SK-N-SH (cell line): ENCODE results near the gene MLXIP. TPM values are rescaled to one million over a fixed set of nuclear protein-coding genes. Genes with fewer than 3 reads are reported as not detected.

Experiments used
- CTCF ChIA-PET: fragments of 300-600, 350-600 bp; formaldehyde crosslinking; extraction: SDS; loops from one replicate; lab custom pipeline; 2021; lab: Yijun Ruan, JAX
- POLR2A ChIA-PET: fragments of 350-600 bp; sonication (Branson Sonifier 250); formaldehyde crosslinking; extraction: SDS; loops from one replicate; lab custom pipeline; 2020; ENCODE audit warnings: antibody characterized with exemption, inconsistent platforms; lab: Yijun Ruan, JAX
- DNase-seq: peaks from one replicate; pipeline ENCODE4 v3.0.0; 2012
- H2AFZ ChIP-seq: fragments of 200-600 bp; sonication (generic); 2 replicates; pipeline ENCODE4 v1.8.1; 2016; ENCODE audit warnings: antibody characterized with exemption, mild to moderate bottlenecking, low read depth
- H3F3A ChIP-seq: fragments of 200-600 bp; sonication (generic); replicated peaks from 2 replicates; pipeline ENCODE3; 2016; ENCODE audit warnings: antibody characterized with exemption, mild to moderate bottlenecking; ENCODE audit not compliant: insufficient read depth
- H3K27ac ChIP-seq, 2 experiments: fragments of 200-500 bp in 1 of 2; fragments of 200-600 bp in 1 of 2; sonication (Bioruptor generic) in 1 of 2; sonication (generic), shearing (Covaris generic) in 1 of 2; 2 replicates each; pipeline versions ENCODE4 v1.5.1 to v1.6.1; 2014 to 2016; ENCODE audit warnings: low read depth in 2 of 2, inconsistent platforms in 1 of 2, low read length in 1 of 2, mild to moderate bottlenecking in 1 of 2, mixed read lengths in 1 of 2
- H3K27me3 ChIP-seq: fragments of 200-600 bp; sonication (generic), shearing (Covaris generic); 2 replicates; pipeline ENCODE4 v1.6.1; 2016; ENCODE audit warnings: mixed run types; ENCODE audit not compliant: insufficient read depth
- H3K36me3 ChIP-seq, 2 experiments: fragments of 200-500 bp in 1 of 2; fragments of 200-600 bp in 1 of 2; sonication (Bioruptor generic) in 1 of 2; sonication (generic) in 1 of 2; replicated peaks in 1 of 2; 2 replicates each; pipeline versions ENCODE3 to v1.5.1; 2014 to 2016; ENCODE audit warnings: low read length in 1 of 2, mild to moderate bottlenecking in 1 of 2; ENCODE audit not compliant: insufficient read depth in 2 of 2, control insufficient read depth in 1 of 2
- H3K4me1 ChIP-seq, 2 experiments: fragments of 200-500 bp in 1 of 2; fragments of 200-600 bp in 1 of 2; sonication (Bioruptor generic) in 1 of 2; sonication (generic), shearing (Covaris generic) in 1 of 2; 2 replicates each; pipeline versions ENCODE4 v1.5.1 to v1.6.1; 2014 to 2016; ENCODE audit warnings: low read depth in 1 of 2, low read length in 1 of 2, mixed run types in 1 of 2; ENCODE audit not compliant: insufficient read depth in 2 of 2, control insufficient read depth in 1 of 2
- H3K4me2 ChIP-seq: fragments of 200-600 bp; sonication (generic), shearing (Covaris generic); 2 replicates; pipeline ENCODE4 v1.6.1; 2017; ENCODE audit warnings: mixed run types
- H3K4me3 ChIP-seq, 2 experiments: fragments of 200-500 bp in 1 of 2; fragments of 200-600 bp in 1 of 2; sonication (Bioruptor generic) in 1 of 2; sonication (generic), shearing (Covaris generic) in 1 of 2; 2 replicates each; pipeline versions ENCODE4 v1.5.1 to v1.8.1; 2014 to 2016; ENCODE audit warnings: low read depth in 2 of 2, inconsistent platforms in 1 of 2, low read length in 1 of 2, mild to moderate bottlenecking in 1 of 2, mixed read lengths in 1 of 2, moderate library complexity in 1 of 2
- H3K79me2 ChIP-seq: fragments of 200-600 bp; sonication (generic); 2 replicates; pipeline ENCODE4 v1.8.1; 2017; ENCODE audit warnings: mild to moderate bottlenecking; ENCODE audit not compliant: insufficient read depth
- H3K9ac ChIP-seq: fragments of 200-600 bp; sonication (generic); 2 replicates; pipeline ENCODE4 v1.6.1; 2017; ENCODE audit warnings: mixed run types
- H3K9me2 ChIP-seq: fragments of 200-600 bp; sonication (generic); 2 replicates; pipeline ENCODE4 v1.6.1; 2017; ENCODE audit warnings: mixed run types
- H3K9me3 ChIP-seq: fragments of 200-600 bp; sonication (generic); 2 replicates; pipeline ENCODE4 v1.6.1; 2017; ENCODE audit warnings: mixed run types, mild to moderate bottlenecking, moderate library complexity
- H4K20me1 ChIP-seq: fragments of 200-600 bp; sonication (generic); 2 replicates; pipeline ENCODE4 v1.6.1; 2017; ENCODE audit warnings: mild to moderate bottlenecking, mixed run types; ENCODE audit not compliant: insufficient read depth
- EP300 ChIP-seq, 2 experiments: IDR thresholded peaks; 2 replicates each; pipeline versions ENCODE4 v1.4.0 to v1.6.1; 2012; ENCODE audit warnings: borderline replicate concordance in 1 of 2, low read depth in 1 of 2, low read length in 1 of 2
- FOSL2 ChIP-seq: IDR thresholded peaks from 2 replicates; pipeline ENCODE4 v1.4.0; 2012; ENCODE audit warnings: low read depth, mild to moderate bottlenecking, moderate library complexity, borderline replicate concordance
- MXI1 ChIP-seq: IDR thresholded peaks from 2 replicates; pipeline ENCODE4 v1.6.1; 2012; ENCODE audit warnings: mild to moderate bottlenecking, low read depth, low read length, improper control_type of control experiment
- NFIC ChIP-seq: IDR thresholded peaks from 2 replicates; pipeline ENCODE4 v1.4.0; 2012; ENCODE audit warnings: borderline replicate concordance
- RAD21 ChIP-seq: IDR thresholded peaks from 2 replicates; pipeline ENCODE4 v1.6.1; 2012; ENCODE audit warnings: mild to moderate bottlenecking, low read length
- SIN3A ChIP-seq: IDR thresholded peaks from 2 replicates; pipeline ENCODE4 v1.6.1; 2012; ENCODE audit warnings: low read depth, mild to moderate bottlenecking, low read length, moderate library complexity, borderline replicate concordance
- TAF1 ChIP-seq: IDR thresholded peaks from 2 replicates; pipeline ENCODE4 v1.6.1; 2012; ENCODE audit warnings: low read depth, mild to moderate bottlenecking, low read length, moderate library complexity, borderline replicate concordance
- WGBS: methylation state at CpG from one replicate; pipeline ENCODE4 v1.1.6; 2017; ENCODE audit warnings: low lambda C conversion rate; 5-methylcytosine and 5-hydroxymethylcytosine counted together
- polyA plus RNA-seq, 3 experiments: library from polyadenylated mRNA; depleted of rRNA; stranded (reverse); fragments of >200 nt; gene quantifications; 2 replicates each; pipeline ENCODE4 v1.2.3, GENCODE V29; 2012
- TF ChIP-seq, protein P1 (sequence below): fragments of 150-350 bp; IDR thresholded peaks from 2 replicates; pipeline ENCODE4 v1.6.1; 2016; ENCODE audit warnings: mild to moderate bottlenecking, low read depth, low read length
- TF ChIP-seq, protein P2 (sequence below): fragments of 150-350 bp; IDR thresholded peaks from 2 replicates; pipeline ENCODE4 v1.6.1; 2017; ENCODE audit warnings: antibody characterized with exemption, low read length, low read depth, borderline replicate concordance
- TF ChIP-seq, protein P3 (sequence below): IDR thresholded peaks from 2 replicates; pipeline ENCODE4 v1.4.0; 2012; ENCODE audit warnings: low read depth, borderline replicate concordance
- TF ChIP-seq, protein P4 (sequence below): IDR thresholded peaks from 2 replicates; pipeline ENCODE4; 2012
- TF ChIP-seq, protein P5 (sequence below): IDR thresholded peaks from 2 replicates; pipeline ENCODE4 v1.6.1; 2012; ENCODE audit warnings: mild to moderate bottlenecking, low read depth, low read length, moderate library complexity
- TF ChIP-seq, protein P6 (sequence below): IDR thresholded peaks from 2 replicates; pipeline ENCODE4 v1.4.0; 2012; ENCODE audit warnings: low read depth, borderline replicate concordance

Gene MLXIP
- polyA plus RNA-seq, 1 of the 3 experiments (the other 2 are of a cell fraction): 11.0 TPM

DNA sequence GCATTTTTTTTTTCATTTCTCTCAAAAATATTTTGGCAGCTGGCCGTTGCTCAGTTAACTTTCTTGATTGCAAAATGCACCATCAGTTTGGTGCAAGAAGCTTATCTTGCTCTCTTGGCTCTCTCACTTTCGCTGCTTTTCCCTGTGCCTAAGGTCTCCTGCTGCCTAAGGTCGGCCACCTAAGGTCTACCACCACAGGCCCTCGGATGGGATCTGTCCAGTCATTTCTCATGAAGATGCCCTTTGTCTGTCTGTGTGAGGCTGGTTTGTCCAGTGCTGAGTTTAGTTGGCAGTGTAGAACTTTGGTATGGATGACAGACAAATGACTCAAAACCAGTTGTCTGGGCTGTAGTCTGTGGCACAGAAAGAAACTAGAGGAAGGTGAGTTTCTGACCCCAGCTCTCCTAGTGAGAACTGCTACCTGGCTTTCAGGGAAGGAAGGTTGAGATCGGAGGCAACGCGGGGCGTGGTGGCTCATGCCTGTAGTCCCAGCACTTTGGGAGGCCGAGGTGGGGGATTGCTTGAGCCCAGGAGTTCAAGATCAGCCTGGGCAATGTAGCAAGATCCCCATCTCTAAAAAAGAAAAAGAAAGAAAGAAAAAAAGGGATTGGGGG is 2.6 kb downstream of the MLXIP start:
- Histone ChIP-seq H4K20me1 (peaks cover 29% of the 10 kb centered on the region), H3K9me3 (no peaks in the 10 kb centered on the region), H3K27me3 (no peaks in the 10 kb centered on the region), H3K9me2 (no peaks in the 10 kb centered on the region), H3K36me3 (peaks cover 9 to 11% of the 10 kb centered on the region in 2 experiments), H2AFZ (no peak overlapping the region), H3K4me1 (peaks cover 15 to 32% of the 10 kb centered on the region in 2 experiments), H3K4me2 (peak overlapping the region; percentile 92), H3K4me3 (peak overlapping the region; percentile 73 to 74), H3K27ac (peak overlapping the region; percentile 64 to 84), H3F3A (peaks cover 29% of the 10 kb centered on the region), H3K79me2 (peaks cover 74% of the 10 kb centered on the region), H3K9ac (peak overlapping the region; percentile 73; the same call in 1 of the 2 replicates)
- WGBS: 56% methylated on average over 9 of the region's 9 CpGs
- no peak for DNase-seq
- CTCF ChIA-PET: interaction anchor here (0.6 to 2.2 kb wide), 8 partner anchors 9 to 46 kb away, joined by 3 to 22 read pairs (median 4); no protein-coding TSS in a partner anchor
- POLR2A ChIA-PET: interaction anchor here (1.4 kb wide), 1 partner anchor 17 kb away, joined by 4 read pairs; no protein-coding TSS in a partner anchor
- TF ChIP-seq RAD21 (no peak), TAF1 (no peak), SIN3A (no peak), NFIC (no peak), FOSL2 (peak; percentile 27; the same call in 1 of the 2 replicates), MXI1 (no peak), EP300 (IDR thresholded peaks at IDR 0.05; ENCODE audit: borderline replicate concordance in 1 of 2, low read depth in 1 of 2, low read length in 1 of 2) (no peak)
- TF ChIP-seq, protein P1, sequence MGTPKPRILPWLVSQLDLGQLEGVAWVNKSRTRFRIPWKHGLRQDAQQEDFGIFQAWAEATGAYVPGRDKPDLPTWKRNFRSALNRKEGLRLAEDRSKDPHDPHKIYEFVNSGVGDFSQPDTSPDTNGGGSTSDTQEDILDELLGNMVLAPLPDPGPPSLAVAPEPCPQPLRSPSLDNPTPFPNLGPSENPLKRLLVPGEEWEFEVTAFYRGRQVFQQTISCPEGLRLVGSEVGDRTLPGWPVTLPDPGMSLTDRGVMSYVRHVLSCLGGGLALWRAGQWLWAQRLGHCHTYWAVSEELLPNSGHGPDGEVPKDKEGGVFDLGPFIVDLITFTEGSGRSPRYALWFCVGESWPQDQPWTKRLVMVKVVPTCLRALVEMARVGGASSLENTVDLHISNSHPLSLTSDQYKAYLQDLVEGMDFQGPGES: no peak
- TF ChIP-seq, protein P2, sequence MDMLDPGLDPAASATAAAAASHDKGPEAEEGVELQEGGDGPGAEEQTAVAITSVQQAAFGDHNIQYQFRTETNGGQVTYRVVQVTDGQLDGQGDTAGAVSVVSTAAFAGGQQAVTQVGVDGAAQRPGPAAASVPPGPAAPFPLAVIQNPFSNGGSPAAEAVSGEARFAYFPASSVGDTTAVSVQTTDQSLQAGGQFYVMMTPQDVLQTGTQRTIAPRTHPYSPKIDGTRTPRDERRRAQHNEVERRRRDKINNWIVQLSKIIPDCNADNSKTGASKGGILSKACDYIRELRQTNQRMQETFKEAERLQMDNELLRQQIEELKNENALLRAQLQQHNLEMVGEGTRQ: no peak
- TF ChIP-seq, protein P3, sequence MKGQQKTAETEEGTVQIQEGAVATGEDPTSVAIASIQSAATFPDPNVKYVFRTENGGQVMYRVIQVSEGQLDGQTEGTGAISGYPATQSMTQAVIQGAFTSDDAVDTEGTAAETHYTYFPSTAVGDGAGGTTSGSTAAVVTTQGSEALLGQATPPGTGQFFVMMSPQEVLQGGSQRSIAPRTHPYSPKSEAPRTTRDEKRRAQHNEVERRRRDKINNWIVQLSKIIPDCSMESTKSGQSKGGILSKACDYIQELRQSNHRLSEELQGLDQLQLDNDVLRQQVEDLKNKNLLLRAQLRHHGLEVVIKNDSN: no peak
- TF ChIP-seq, protein P4, sequence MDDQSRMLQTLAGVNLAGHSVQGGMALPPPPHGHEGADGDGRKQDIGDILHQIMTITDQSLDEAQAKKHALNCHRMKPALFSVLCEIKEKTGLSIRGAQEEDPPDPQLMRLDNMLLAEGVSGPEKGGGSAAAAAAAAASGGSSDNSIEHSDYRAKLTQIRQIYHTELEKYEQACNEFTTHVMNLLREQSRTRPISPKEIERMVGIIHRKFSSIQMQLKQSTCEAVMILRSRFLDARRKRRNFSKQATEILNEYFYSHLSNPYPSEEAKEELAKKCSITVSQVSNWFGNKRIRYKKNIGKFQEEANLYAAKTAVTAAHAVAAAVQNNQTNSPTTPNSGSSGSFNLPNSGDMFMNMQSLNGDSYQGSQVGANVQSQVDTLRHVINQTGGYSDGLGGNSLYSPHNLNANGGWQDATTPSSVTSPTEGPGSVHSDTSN: 0 out of 2 replicates have a peak, but pooled peaks have one; percentile 40
- TF ChIP-seq, protein P5, sequence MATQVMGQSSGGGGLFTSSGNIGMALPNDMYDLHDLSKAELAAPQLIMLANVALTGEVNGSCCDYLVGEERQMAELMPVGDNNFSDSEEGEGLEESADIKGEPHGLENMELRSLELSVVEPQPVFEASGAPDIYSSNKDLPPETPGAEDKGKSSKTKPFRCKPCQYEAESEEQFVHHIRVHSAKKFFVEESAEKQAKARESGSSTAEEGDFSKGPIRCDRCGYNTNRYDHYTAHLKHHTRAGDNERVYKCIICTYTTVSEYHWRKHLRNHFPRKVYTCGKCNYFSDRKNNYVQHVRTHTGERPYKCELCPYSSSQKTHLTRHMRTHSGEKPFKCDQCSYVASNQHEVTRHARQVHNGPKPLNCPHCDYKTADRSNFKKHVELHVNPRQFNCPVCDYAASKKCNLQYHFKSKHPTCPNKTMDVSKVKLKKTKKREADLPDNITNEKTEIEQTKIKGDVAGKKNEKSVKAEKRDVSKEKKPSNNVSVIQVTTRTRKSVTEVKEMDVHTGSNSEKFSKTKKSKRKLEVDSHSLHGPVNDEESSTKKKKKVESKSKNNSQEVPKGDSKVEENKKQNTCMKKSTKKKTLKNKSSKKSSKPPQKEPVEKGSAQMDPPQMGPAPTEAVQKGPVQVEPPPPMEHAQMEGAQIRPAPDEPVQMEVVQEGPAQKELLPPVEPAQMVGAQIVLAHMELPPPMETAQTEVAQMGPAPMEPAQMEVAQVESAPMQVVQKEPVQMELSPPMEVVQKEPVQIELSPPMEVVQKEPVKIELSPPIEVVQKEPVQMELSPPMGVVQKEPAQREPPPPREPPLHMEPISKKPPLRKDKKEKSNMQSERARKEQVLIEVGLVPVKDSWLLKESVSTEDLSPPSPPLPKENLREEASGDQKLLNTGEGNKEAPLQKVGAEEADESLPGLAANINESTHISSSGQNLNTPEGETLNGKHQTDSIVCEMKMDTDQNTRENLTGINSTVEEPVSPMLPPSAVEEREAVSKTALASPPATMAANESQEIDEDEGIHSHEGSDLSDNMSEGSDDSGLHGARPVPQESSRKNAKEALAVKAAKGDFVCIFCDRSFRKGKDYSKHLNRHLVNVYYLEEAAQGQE: 0 out of 2 replicates have a peak, but pooled peaks have one; percentile 55
- TF ChIP-seq, protein P6, sequence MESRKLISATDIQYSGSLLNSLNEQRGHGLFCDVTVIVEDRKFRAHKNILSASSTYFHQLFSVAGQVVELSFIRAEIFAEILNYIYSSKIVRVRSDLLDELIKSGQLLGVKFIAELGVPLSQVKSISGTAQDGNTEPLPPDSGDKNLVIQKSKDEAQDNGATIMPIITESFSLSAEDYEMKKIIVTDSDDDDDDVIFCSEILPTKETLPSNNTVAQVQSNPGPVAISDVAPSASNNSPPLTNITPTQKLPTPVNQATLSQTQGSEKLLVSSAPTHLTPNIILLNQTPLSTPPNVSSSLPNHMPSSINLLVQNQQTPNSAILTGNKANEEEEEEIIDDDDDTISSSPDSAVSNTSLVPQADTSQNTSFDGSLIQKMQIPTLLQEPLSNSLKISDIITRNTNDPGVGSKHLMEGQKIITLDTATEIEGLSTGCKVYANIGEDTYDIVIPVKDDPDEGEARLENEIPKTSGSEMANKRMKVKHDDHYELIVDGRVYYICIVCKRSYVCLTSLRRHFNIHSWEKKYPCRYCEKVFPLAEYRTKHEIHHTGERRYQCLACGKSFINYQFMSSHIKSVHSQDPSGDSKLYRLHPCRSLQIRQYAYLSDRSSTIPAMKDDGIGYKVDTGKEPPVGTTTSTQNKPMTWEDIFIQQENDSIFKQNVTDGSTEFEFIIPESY: no peak
